ENCODE measurements around the gene GPS1. TPM values are rescaled to one million over a fixed set of nuclear protein-coding genes. Genes with fewer than 3 reads are reported as not detected.

Gene GPS1
- total and polyA plus RNA-seq, 9 of the 15 experiments (the other 6 are each of a cell fraction or from before 2014, with no cell fraction given) = 3.1 to 167 (median 69.9) TPM

- WGBS (ENCODE audit: insufficient coverage, low coverage, missing lambda C conversion rate) = under 1% methylated on average over 39 of the region's 64 CpGs
- no peaks in the 10 kb centered on the region for H3K27me3 ChIP-seq (ENCODE audit: control insufficient read depth in 2 of 2, insufficient read depth in 2 of 2, low read length in 2 of 2)
- no peaks in the 10 kb centered on the region for H3K9me3 ChIP-seq (replicated peaks; ENCODE audit: control insufficient read depth, insufficient read depth, low read depth, low read length)
- H4K20me1 ChIP-seq (replicated peaks; ENCODE audit: control insufficient read depth, insufficient read depth, low read length) = peaks cover 17% of the 10 kb centered on the region
- in situ Hi-C loops (cut with MboI) (no loop called here), intact Hi-C loops (cut with micrococcal nuclease) (loop anchor here (2.0 to 5.0 kb wide), 2 partner anchors 45 to 162 kb away; partner anchors contain the start of genes ASPSCR1 and P4HB)
- peak within 1 kb of the TSS; percentile 71 for H2AFZ ChIP-seq (ENCODE audit: low read depth, low read length)
- H3K9me1 ChIP-seq (ENCODE audit: control insufficient read depth, insufficient read depth, low read length) = no peaks in the 10 kb centered on the region
- peaks cover 30% of the 10 kb centered on the region; the same call in 1 of the 3 replicates for H3K36me3 ChIP-seq (ENCODE audit: control insufficient read depth, insufficient read depth, low read length)
- H3K4me2 ChIP-seq (ENCODE audit: insufficient read depth, low read length) = peak within 1 kb of the TSS; percentile 84
- peak within 1 kb of the TSS; percentile 77 for H3K27ac ChIP-seq (ENCODE audit: extremely low read depth, low read depth, low read length)
- BruUV-seq (replicated peaks) = TSS peak; percentile 69
- DNase-seq (ENCODE audit: extremely low read depth in 1 of 4, low spot score in 3 of 4) = no peak
- peak within 1 kb of the TSS; percentile 75 to 97 for H3K9ac ChIP-seq (ENCODE audit: insufficient read depth in 1 of 2, low read depth in 2 of 2, low read length in 2 of 2)
- no peak for FAIRE-seq
- peak; percentile 2; the same call in 1 of the 3 replicates for ATAC-seq
- H3K79me2 ChIP-seq (ENCODE audit: control insufficient read depth, insufficient read depth, low read length) = peaks cover 36% of the 10 kb centered on the region
- peak within 1 kb of the TSS; percentile 91 for H3K4me3 ChIP-seq
- ChIA-PET POLR2A (interaction anchor here (0.5 to 5.0 kb wide), 13 partner anchors 9 to 306 kb away, joined by 3 to 51 read pairs (median 3); partner anchors contain the start of genes ALYREF, ANAPC11, ASPSCR1 and DCXR), CTCF (ENCODE audit: low intra/inter-chr PET ratio) (interaction anchor here (1.2 to 6.6 kb wide), 2 partner anchors 63 to 532 kb away, joined by 4 to 103 read pairs; partner anchors contain the start of gene NOTUM)
- peaks cover 14 to 91% of the 10 kb centered on the region in 2 experiments for H3K4me1 ChIP-seq (replicated peaks in 1 of 2; ENCODE audit: control insufficient read depth in 2 of 2, insufficient read depth in 2 of 2, low read length in 2 of 2)
- TF ChIP-seq RREB1 (CRISPR knock-in tag; IDR thresholded peaks at IDR 0.05) (no peak), HMGN3 (IDR thresholded peaks at IDR 0.05; ENCODE audit: borderline replicate concordance, extremely low read depth, insufficient read length, low read depth, low read length) (peak; percentile 8), PHF8 (IDR thresholded peaks at IDR 0.05; ENCODE audit: borderline replicate concordance, low read length) (peak; percentile 63; the same call in 1 of the 2 replicates), MAX (CRISPR knock-in tag; IDR thresholded peaks at IDR 0.05) (peak; percentile 66; the same call in 1 of the 2 replicates), NR2C2 (CRISPR knock-in tag; IDR thresholded peaks at IDR 0.05) (0 out of 2 replicates have a peak, but pooled peaks have one; percentile 39), NR2C2 (tag; IDR thresholded peaks at IDR 0.05) (no peak), RBM25 (IDR thresholded peaks at IDR 0.05; ENCODE audit: low read depth, low read length, severe bottlenecking) (no peak), THAP7 (CRISPR knock-in tag; IDR thresholded peaks at IDR 0.05) (peak; percentile 85; the same call in 1 of the 2 replicates), ETS2 (tag; IDR thresholded peaks at IDR 0.05; ENCODE audit: borderline replicate concordance, poor library complexity, severe bottlenecking) (no peak)
These were observed 29.3 kb upstream of the GPS1 start, which contains the start of gene CENPX for GRCh38 chr17:82022310-82022980. Gene CENPX, minus strand, starts transcription at chr17:82022878. Its CDS starts 17 bp downstream, at chr17:82022861.

All from K562 (cell line).